ENCODE data around the gene LRP5. TPM values are rescaled to one million over a fixed set of nuclear protein-coding genes. Genes with fewer than 3 reads are reported as not detected.

LRP5 gene
- total RNA-seq, 4 donors from 2014 or later = 19.1 to 86.2 (median 43.9) TPM

DNA sequence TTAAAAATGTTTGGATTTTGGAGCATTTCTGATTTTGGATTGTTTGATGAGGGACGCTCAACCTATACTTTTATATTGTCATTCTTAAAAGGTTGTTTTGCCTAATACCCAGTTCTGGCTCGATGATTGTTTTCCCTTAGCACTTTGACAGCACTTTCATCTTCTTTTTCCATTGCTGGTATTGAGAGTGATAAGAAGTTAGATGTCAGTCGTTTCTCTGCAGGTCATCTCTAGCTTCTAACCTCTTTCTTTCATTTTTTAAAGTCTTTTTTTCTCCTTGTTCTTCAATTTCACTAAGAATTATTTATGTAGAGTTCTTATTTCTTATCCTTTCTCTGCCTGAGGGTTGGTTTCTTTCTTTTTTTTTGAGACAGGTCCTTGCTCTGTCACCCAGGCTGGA is 167.0 kb downstream of the LRP5 start:
- intact Hi-C loops (cut with DNase I; ENCODE audit: low total_unique reads) = no loop called here
- no peaks in the 10 kb centered on the region for H3K9me3 ChIP-seq
- no peak for TF ChIP-seq POLR2A (IDR thresholded peaks at IDR 0.05)
- TF ChIP-seq, protein P1, sequence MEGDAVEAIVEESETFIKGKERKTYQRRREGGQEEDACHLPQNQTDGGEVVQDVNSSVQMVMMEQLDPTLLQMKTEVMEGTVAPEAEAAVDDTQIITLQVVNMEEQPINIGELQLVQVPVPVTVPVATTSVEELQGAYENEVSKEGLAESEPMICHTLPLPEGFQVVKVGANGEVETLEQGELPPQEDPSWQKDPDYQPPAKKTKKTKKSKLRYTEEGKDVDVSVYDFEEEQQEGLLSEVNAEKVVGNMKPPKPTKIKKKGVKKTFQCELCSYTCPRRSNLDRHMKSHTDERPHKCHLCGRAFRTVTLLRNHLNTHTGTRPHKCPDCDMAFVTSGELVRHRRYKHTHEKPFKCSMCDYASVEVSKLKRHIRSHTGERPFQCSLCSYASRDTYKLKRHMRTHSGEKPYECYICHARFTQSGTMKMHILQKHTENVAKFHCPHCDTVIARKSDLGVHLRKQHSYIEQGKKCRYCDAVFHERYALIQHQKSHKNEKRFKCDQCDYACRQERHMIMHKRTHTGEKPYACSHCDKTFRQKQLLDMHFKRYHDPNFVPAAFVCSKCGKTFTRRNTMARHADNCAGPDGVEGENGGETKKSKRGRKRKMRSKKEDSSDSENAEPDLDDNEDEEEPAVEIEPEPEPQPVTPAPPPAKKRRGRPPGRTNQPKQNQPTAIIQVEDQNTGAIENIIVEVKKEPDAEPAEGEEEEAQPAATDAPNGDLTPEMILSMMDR (IDR thresholded peaks at IDR 0.05) = no peak
- no peak overlapping the region for H3K27ac ChIP-seq
- no peaks in the 10 kb centered on the region for H3K4me1 ChIP-seq
- DNase-seq = no peak
- H3K27me3 ChIP-seq = no peaks in the 10 kb centered on the region
- no peak overlapping the region for H3K4me3 ChIP-seq
- H3K36me3 ChIP-seq = no peaks in the 10 kb centered on the region

- no peaks in the 10 kb centered on the region for H3K27me3 ChIP-seq
- DNase-seq = no peak
- intact Hi-C loops (cut with DNase I; ENCODE audit: low total_unique reads) = no loop called here
- no peaks in the 10 kb centered on the region for H3K9me3 ChIP-seq
- peak overlapping the region in 1 of 2 donors; percentile 51 for H3K27ac ChIP-seq
- H3K36me3 ChIP-seq = no peaks in the 10 kb centered on the region
- no peaks in the 10 kb centered on the region for H3K4me1 ChIP-seq
- H3K4me3 ChIP-seq = no peak overlapping the region
- no peak for TF ChIP-seq POLR2A (IDR thresholded peaks at IDR 0.05)
- TF ChIP-seq, protein P1 (IDR thresholded peaks at IDR 0.05) = no peak
Measured at GRCh38 chr11:68480193-68480592, 167.8 kb downstream of the LRP5 start.

DNA sequence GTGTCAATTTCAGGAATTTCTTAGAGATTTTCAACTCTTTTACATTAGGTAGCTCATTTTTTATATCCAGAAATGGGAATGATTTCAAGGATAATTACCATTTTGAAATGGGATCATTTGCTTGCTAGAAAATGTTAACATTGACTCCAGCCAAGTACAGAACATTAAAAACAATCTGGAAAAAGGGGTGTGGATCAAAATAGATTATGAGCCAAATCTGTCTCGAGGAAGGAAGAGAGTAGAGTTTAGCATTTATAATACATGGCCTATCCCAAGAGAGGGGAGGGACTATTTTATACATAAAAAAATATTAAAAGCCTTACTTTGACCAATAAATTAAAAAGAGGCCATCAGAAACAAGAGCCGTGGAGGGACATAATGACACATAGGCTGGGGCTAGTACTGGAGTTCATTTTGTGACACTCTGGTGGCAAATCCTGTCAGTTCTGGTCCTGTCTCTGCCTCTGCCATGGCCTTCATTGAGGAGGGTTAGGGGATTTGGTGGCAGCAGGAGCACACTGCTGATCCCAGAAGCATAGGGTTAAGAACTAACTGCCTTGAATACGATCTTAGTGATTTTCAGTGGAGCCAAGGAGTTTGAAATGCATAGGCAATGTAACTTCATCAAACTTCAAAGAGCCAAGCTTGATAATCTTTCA is 168.6 kb downstream of the LRP5 start:
- intact Hi-C loops (cut with DNase I; ENCODE audit: low total_unique reads) = no loop called here
- no peak for DNase-seq
- H3K4me1 ChIP-seq = no peaks in the 10 kb centered on the region
- no peaks in the 10 kb centered on the region for H3K9me3 ChIP-seq
- H3K36me3 ChIP-seq = no peaks in the 10 kb centered on the region
- H3K4me3 ChIP-seq = no peak overlapping the region
- no peaks in the 10 kb centered on the region for H3K27me3 ChIP-seq
- TF ChIP-seq POLR2A (IDR thresholded peaks at IDR 0.05) = no peak
- TF ChIP-seq, protein P1 (IDR thresholded peaks at IDR 0.05) = no peak
- peak overlapping the region in 1 of 2 donors; percentile 51 for H3K27ac ChIP-seq

DNA sequence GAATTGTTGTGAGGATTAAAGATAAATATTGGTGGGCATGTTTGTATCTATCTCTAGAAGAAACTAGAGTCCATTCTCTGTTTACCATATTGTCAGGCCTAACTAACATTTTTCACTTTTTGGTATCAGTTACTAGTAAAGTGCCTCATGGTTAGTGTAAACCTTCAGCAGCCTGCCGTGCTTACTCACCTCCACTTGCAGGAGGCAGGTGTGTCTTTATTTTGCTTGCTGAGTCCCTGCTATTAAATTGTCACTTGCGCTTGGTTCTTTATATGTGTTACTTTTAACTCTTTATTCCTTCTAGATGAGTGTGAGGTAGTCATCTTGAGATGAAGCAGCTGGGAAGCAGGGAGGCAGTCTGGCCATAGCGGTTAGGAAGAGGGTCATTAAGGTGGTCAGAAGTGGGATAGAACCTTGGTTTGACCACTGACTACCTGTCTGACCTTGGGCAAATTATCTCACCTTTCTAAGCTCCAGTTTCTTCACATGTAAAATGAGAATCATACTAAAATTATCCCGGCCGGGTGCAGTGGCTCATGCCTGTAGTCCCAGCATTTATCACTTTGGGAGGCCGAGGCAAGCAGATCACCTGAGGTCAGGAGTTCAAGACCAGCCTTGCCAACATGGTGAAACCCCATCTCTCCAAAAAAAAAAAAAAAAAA is 169.3 kb downstream of the LRP5 start:
- intact Hi-C loops (cut with DNase I; ENCODE audit: low total_unique reads) = no loop called here
- DNase-seq = no peak
- TF ChIP-seq, protein P1 (IDR thresholded peaks at IDR 0.05) = no peak
- no peak for TF ChIP-seq POLR2A (IDR thresholded peaks at IDR 0.05)
- Histone ChIP-seq H3K4me3 (no peak overlapping the region), H3K9me3 (no peaks in the 10 kb centered on the region), H3K36me3 (no peaks in the 10 kb centered on the region), H3K4me1 (no peaks in the 10 kb centered on the region), H3K27ac (peak overlapping the region in 1 of 2 donors; percentile 47), H3K27me3 (no peaks in the 10 kb centered on the region)

- Histone ChIP-seq H3K27ac (no peak overlapping the region), H3K27me3 (no peaks in the 10 kb centered on the region), H3K36me3 (no peaks in the 10 kb centered on the region), H3K4me1 (no peaks in the 10 kb centered on the region), H3K9me3 (no peaks in the 10 kb centered on the region), H3K4me3 (no peak overlapping the region)
- DNase-seq = no peak
- no peak for TF ChIP-seq POLR2A (IDR thresholded peaks at IDR 0.05)
- TF ChIP-seq, protein P1 (IDR thresholded peaks at IDR 0.05) = no peak
- intact Hi-C loops (cut with DNase I; ENCODE audit: low total_unique reads) = no loop called here
Measured at GRCh38 chr11:68488623-68489022, 176.2 kb downstream of the LRP5 start.
